Mesendoderm (in vitro differentiated cells): ENCODE data around the gene BNIP1.

Experiments
- DNase-seq: peaks from one replicate; pipeline ENCODE4 v3.0.0; 2013
- H2AK5ac ChIP-seq: 2 replicates; pipeline ENCODE4 v1.6.1; 2013; ENCODE audit warnings: low read length, inconsistent platforms
- H2BK120ac ChIP-seq: 2 replicates; pipeline ENCODE4 v1.6.1; 2013; ENCODE audit warnings: low read depth, mild to moderate bottlenecking, low read length, moderate library complexity, mixed read lengths
- H2BK15ac ChIP-seq: replicated peaks from 2 replicates; pipeline ENCODE4 v1.6.1; 2013; ENCODE audit warnings: low read depth, mild to moderate bottlenecking, moderate library complexity
- H2BK5ac ChIP-seq: 2 replicates; pipeline ENCODE4 v1.6.1; 2013; ENCODE audit warnings: low read length, inconsistent platforms
- H3K18ac ChIP-seq: 2 replicates; pipeline ENCODE4 v1.6.1; 2013; ENCODE audit warnings: mild to moderate bottlenecking, low read length, mixed read lengths
- H3K23ac ChIP-seq: one replicate; pipeline ENCODE4 v1.6.1; 2013; ENCODE audit warnings: low read length
- H3K27ac ChIP-seq: 2 replicates; pipeline ENCODE4 v1.5.1; 2013; ENCODE audit warnings: low read depth, mild to moderate bottlenecking, inconsistent platforms, low read length, moderate library complexity
- H3K27me3 ChIP-seq: 2 replicates; pipeline ENCODE4 v1.6.1; 2013; ENCODE audit warnings: low read length, control low read depth, mild to moderate bottlenecking, inconsistent platforms; ENCODE audit not compliant: insufficient read depth, poor library complexity
- H3K36me3 ChIP-seq: 2 replicates; pipeline ENCODE4 v1.6.1; 2013; ENCODE audit warnings: low read length, inconsistent platforms; ENCODE audit not compliant: control insufficient read depth, insufficient read depth
- H3K4ac ChIP-seq: one replicate; pipeline ENCODE4 v1.6.1; 2013; ENCODE audit warnings: low read depth, mild to moderate bottlenecking, low read length, moderate library complexity
- H3K4me1 ChIP-seq: 2 replicates; pipeline ENCODE4 v1.6.1; 2013; ENCODE audit warnings: low read depth, low read length, inconsistent platforms; ENCODE audit not compliant: control insufficient read depth
- H3K4me2 ChIP-seq: 2 replicates; pipeline ENCODE4 v1.6.1; 2013; ENCODE audit warnings: low read length
- H3K4me3 ChIP-seq: 2 replicates; pipeline ENCODE4 v1.5.1; 2013; ENCODE audit warnings: mild to moderate bottlenecking, low read length
- H3K56ac ChIP-seq: one replicate; pipeline ENCODE4 v1.6.1; 2013; ENCODE audit warnings: low read length
- H3K79me1 ChIP-seq: 2 replicates; pipeline ENCODE4 v1.6.1; 2013; ENCODE audit warnings: low read length, inconsistent platforms
- H3K79me2 ChIP-seq: 2 replicates; pipeline ENCODE4 v1.6.1; 2013; ENCODE audit warnings: mild to moderate bottlenecking, low read length; ENCODE audit not compliant: control insufficient read depth, insufficient read depth
- H3K9ac ChIP-seq: 2 replicates; pipeline ENCODE4 v1.6.1; 2013; ENCODE audit warnings: low read length, inconsistent platforms
- H4K5ac ChIP-seq: one replicate; pipeline ENCODE4 v1.6.1; 2013; ENCODE audit warnings: low read length
- H4K8ac ChIP-seq: one replicate; pipeline ENCODE4 v1.6.1; 2013; ENCODE audit warnings: low read depth, mild to moderate bottlenecking, control low read depth, low read length, moderate library complexity
- WGBS: extraction: QIAGEN DNeasy Blood & Tissue Kit; methylation state at CpG from one replicate; pipeline ENCODE4 v1.1.7; 2013; ENCODE audit warnings: low lambda C conversion rate, missing lambda C conversion rate; ENCODE audit not compliant: insufficient coverage; ENCODE audit errors: extremely low coverage; 5-methylcytosine and 5-hydroxymethylcytosine counted together

The BNIP1 gene

DNA sequence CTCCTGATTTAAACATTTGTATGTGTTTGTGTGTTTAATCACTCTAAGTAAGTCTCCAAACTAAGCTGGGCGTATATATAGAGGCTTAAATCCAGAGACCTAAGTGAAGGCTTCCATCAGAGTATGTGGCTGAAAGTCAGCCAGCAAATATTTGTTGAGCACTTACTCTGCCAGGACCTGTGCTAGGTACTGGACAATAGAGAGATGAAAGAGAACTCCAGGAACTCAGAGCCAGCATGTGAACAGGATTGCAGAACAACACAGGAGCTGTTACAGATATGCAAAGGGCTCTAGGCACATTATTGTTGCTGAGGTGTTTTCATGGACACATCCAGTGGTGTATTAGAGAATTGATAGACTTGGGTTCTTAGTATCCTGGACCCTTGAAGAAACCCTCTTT lies 4.7 kb upstream of the BNIP1 start:
- H3K79me2 ChIP-seq: no peaks in the 10 kb centered on the region
- no peaks in the 10 kb centered on the region for H3K36me3 ChIP-seq
- H4K8ac ChIP-seq: no peak overlapping the region
- H3K9ac ChIP-seq: no peak overlapping the region
- H3K4me2 ChIP-seq: no peak overlapping the region
- H4K5ac ChIP-seq: no peak overlapping the region
- no peak for DNase-seq
- no peak overlapping the region for H3K23ac ChIP-seq
- H3K4me1 ChIP-seq: peaks cover 2% of the 10 kb centered on the region
- H3K79me1 ChIP-seq: no peaks in the 10 kb centered on the region
- no peak overlapping the region for H3K4me3 ChIP-seq
- no peak overlapping the region for H2BK5ac ChIP-seq
- H2AK5ac ChIP-seq: no peak overlapping the region
- H3K27me3 ChIP-seq: no peaks in the 10 kb centered on the region
- H3K18ac ChIP-seq: no peak overlapping the region
- no CpG with 5 or more reads among the region's 1 CpG for WGBS
- no peak overlapping the region for H2BK15ac ChIP-seq
- no peak overlapping the region for H3K27ac ChIP-seq
- no peak overlapping the region for H3K56ac ChIP-seq
- H2BK120ac ChIP-seq: no peak overlapping the region
- H3K4ac ChIP-seq: no peak overlapping the region

GRCh38 chr5:173140769-173141168 lies 3.6 kb upstream of the BNIP1 start:
- Histone ChIP-seq H2BK5ac (no peak overlapping the region), H3K4me2 (no peak overlapping the region), H2AK5ac (no peak overlapping the region), H3K79me2 (no peaks in the 10 kb centered on the region), H3K27me3 (no peaks in the 10 kb centered on the region), H2BK120ac (no peak overlapping the region), H3K23ac (no peak overlapping the region), H4K8ac (no peak overlapping the region), H3K36me3 (no peaks in the 10 kb centered on the region), H4K5ac (no peak overlapping the region), H3K9ac (no peak overlapping the region), H3K4me3 (no peak overlapping the region), H3K4me1 (peaks cover 2% of the 10 kb centered on the region), H3K18ac (no peak overlapping the region), H3K4ac (no peak overlapping the region), H3K56ac (no peak overlapping the region), H3K27ac (no peak overlapping the region), H2BK15ac (no peak overlapping the region), H3K79me1 (no peaks in the 10 kb centered on the region)
- WGBS: no CpG with 5 or more reads among the region's 4 CpGs
- no peak for DNase-seq

GRCh38 chr5:173143567-173143966 lies 764 bp upstream of the BNIP1 start:
- Histone ChIP-seq H2BK120ac (no peak overlapping the region), H4K5ac (no peak overlapping the region), H3K9ac (no peak overlapping the region), H3K79me2 (no peaks in the 10 kb centered on the region), H3K4me1 (peaks cover 2% of the 10 kb centered on the region), H3K27me3 (no peaks in the 10 kb centered on the region), H4K8ac (no peak overlapping the region), H3K56ac (no peak overlapping the region), H3K27ac (no peak overlapping the region), H3K4me3 (no peak overlapping the region), H2BK15ac (no peak overlapping the region), H3K79me1 (no peaks in the 10 kb centered on the region), H3K36me3 (no peaks in the 10 kb centered on the region), H3K4ac (no peak overlapping the region), H3K18ac (no peak overlapping the region), H2BK5ac (no peak overlapping the region), H2AK5ac (no peak overlapping the region), H3K23ac (no peak overlapping the region), H3K4me2 (no peak overlapping the region)
- WGBS: no CpG with 5 or more reads among the region's 8 CpGs
- no peak for DNase-seq

GRCh38 chr5:173148354-173148753 lies 4.0 kb downstream of the BNIP1 start:
- Histone ChIP-seq H3K56ac (no peak overlapping the region), H4K5ac (no peak overlapping the region), H3K79me1 (no peaks in the 10 kb centered on the region), H3K4me3 (no peak overlapping the region), H2BK5ac (no peak overlapping the region), H3K27me3 (no peaks in the 10 kb centered on the region), H3K9ac (no peak overlapping the region), H3K18ac (no peak overlapping the region), H4K8ac (no peak overlapping the region), H3K79me2 (no peaks in the 10 kb centered on the region), H2AK5ac (no peak overlapping the region), H3K4ac (no peak overlapping the region), H3K4me2 (no peak overlapping the region), H3K27ac (no peak overlapping the region), H2BK120ac (no peak overlapping the region), H3K36me3 (no peaks in the 10 kb centered on the region), H3K23ac (no peak overlapping the region), H3K4me1 (no peaks in the 10 kb centered on the region), H2BK15ac (no peak overlapping the region)
- DNase-seq: no peak
- WGBS: no CpG with 5 or more reads among the region's 2 CpGs

DNA sequence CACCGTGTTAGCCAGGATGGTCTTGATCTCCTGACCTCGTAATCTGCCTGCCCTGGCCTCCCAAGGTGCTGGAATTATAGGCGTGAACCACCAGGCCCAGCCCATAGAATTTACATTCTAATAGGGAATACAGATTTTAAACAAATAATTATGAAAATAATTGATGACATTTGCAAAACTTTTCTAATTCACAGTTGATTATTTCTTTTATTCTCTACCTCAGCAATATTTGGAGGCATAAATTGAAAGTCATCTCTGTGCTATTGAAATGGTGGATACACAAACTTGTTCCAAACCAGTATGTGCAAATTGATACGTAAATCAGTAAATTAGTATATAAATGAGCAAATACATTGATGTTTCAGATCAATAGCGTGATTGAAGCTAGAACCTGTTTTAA lies 8.2 kb downstream of the BNIP1 start:
- H3K4me3 ChIP-seq: no peak overlapping the region
- no CpG with 5 or more reads among the region's 5 CpGs for WGBS
- H3K4me1 ChIP-seq: no peaks in the 10 kb centered on the region
- H3K56ac ChIP-seq: no peak overlapping the region
- no peak overlapping the region for H3K18ac ChIP-seq
- no peak overlapping the region for H4K8ac ChIP-seq
- DNase-seq: no peak
- H3K79me2 ChIP-seq: no peaks in the 10 kb centered on the region
- no peak overlapping the region for H3K4me2 ChIP-seq
- H3K9ac ChIP-seq: no peak overlapping the region
- no peak overlapping the region for H2BK5ac ChIP-seq
- H3K23ac ChIP-seq: no peak overlapping the region
- H2BK120ac ChIP-seq: no peak overlapping the region
- no peak overlapping the region for H4K5ac ChIP-seq
- no peak overlapping the region for H2AK5ac ChIP-seq
- no peak overlapping the region for H3K4ac ChIP-seq
- no peak overlapping the region for H3K27ac ChIP-seq
- H2BK15ac ChIP-seq: no peak overlapping the region
- peaks cover 1% of the 10 kb centered on the region for H3K36me3 ChIP-seq
- H3K79me1 ChIP-seq: no peaks in the 10 kb centered on the region
- no peaks in the 10 kb centered on the region for H3K27me3 ChIP-seq

DNA sequence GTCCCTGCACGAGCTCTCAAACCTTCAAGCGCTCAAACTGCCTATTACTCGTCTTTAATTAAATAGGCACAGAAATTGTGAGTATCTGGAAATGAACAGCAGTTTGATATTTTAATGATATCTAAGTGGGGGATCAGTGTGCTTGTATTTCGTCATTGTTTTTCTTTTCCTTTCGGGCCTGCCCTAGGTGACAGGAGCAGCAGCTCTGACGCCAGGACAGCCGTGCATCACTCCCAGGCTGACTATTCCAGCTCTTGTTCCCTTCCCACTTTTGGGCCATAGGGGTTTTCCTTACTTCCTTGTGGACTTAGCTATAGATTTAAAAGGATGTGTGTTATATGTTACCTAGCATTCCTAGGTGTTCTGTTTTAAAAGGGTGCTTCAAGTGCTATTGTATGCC lies 9.5 kb downstream of the BNIP1 start:
- Histone ChIP-seq H3K79me1 (no peaks in the 10 kb centered on the region), H3K23ac (no peak overlapping the region), H2BK5ac (no peak overlapping the region), H2BK120ac (no peak overlapping the region), H3K79me2 (no peaks in the 10 kb centered on the region), H3K9ac (no peak overlapping the region), H3K4ac (no peak overlapping the region), H2AK5ac (no peak overlapping the region), H3K56ac (no peak overlapping the region), H3K27ac (no peak overlapping the region), H4K8ac (no peak overlapping the region), H2BK15ac (no peak overlapping the region), H3K27me3 (no peaks in the 10 kb centered on the region), H3K4me1 (no peaks in the 10 kb centered on the region), H3K36me3 (peaks cover 1% of the 10 kb centered on the region), H3K4me2 (no peak overlapping the region), H4K5ac (no peak overlapping the region), H3K4me3 (no peak overlapping the region), H3K18ac (no peak overlapping the region)
- no CpG with 5 or more reads among the region's 7 CpGs for WGBS
- DNase-seq: no peak
